ENCODE measurements around the gene TCP10L. TPM values are rescaled to one million over a fixed set of nuclear protein-coding genes. Genes with fewer than 3 reads are reported as not detected.
"Not testable (repeated sequence)": the region's sequence is repeated elsewhere in the genome, so short reads cannot be mapped to it uniquely, and the experiment has no call there.

TCP10L gene
- total RNA-seq, 1 donor from 2014 or later = 0.34 TPM

- DNase-seq (ENCODE audit: low read depth) = no peak
- H3K4me1 ChIP-seq (ENCODE audit: insufficient read depth, low read length) = peaks cover 4% of the 10 kb centered on the region
- H4K20me1 ChIP-seq (ENCODE audit: insufficient read depth, low read length) = no peaks in the 10 kb centered on the region
- H3K4me3 Mint-ChIP-seq (ENCODE audit: unreplicated experiment) = no peak overlapping the region
- H3K4me1 Mint-ChIP-seq (ENCODE audit: low read depth, unreplicated experiment) = peaks cover 4% of the 10 kb centered on the region
- FAIRE-seq = no peak
- H3K36me3 ChIP-seq (ENCODE audit: insufficient read depth, low read length) = no peaks in the 10 kb centered on the region
- no peaks in the 10 kb centered on the region for H3K36me3 Mint-ChIP-seq (ENCODE audit: low read depth, unreplicated experiment)
- no peak overlapping the region for H3K27ac Mint-ChIP-seq (ENCODE audit: unreplicated experiment)
- no peaks in the 10 kb centered on the region for H3K9me3 ChIP-seq (ENCODE audit: insufficient read depth, low read depth, low read length)
- no peak for TF ChIP-seq EZH2 (IDR thresholded peaks at IDR 0.05; ENCODE audit: insufficient read depth, low read length)
- TF ChIP-seq, protein P1, sequence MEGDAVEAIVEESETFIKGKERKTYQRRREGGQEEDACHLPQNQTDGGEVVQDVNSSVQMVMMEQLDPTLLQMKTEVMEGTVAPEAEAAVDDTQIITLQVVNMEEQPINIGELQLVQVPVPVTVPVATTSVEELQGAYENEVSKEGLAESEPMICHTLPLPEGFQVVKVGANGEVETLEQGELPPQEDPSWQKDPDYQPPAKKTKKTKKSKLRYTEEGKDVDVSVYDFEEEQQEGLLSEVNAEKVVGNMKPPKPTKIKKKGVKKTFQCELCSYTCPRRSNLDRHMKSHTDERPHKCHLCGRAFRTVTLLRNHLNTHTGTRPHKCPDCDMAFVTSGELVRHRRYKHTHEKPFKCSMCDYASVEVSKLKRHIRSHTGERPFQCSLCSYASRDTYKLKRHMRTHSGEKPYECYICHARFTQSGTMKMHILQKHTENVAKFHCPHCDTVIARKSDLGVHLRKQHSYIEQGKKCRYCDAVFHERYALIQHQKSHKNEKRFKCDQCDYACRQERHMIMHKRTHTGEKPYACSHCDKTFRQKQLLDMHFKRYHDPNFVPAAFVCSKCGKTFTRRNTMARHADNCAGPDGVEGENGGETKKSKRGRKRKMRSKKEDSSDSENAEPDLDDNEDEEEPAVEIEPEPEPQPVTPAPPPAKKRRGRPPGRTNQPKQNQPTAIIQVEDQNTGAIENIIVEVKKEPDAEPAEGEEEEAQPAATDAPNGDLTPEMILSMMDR (IDR thresholded peaks at IDR 0.05; ENCODE audit: insufficient read depth, low read depth, low read length) = no peak
- no peaks in the 10 kb centered on the region for H3K9me3 Mint-ChIP-seq (ENCODE audit: unreplicated experiment)
- H3K4me2 ChIP-seq (ENCODE audit: low read length) = no peak overlapping the region
- no peak overlapping the region for H3K9ac ChIP-seq (ENCODE audit: low read length)
- no peaks in the 10 kb centered on the region for H3K79me2 ChIP-seq (ENCODE audit: insufficient read depth, low read length)
- H3K27me3 ChIP-seq (ENCODE audit: insufficient read depth, low read length) = no peaks in the 10 kb centered on the region
- no peaks in the 10 kb centered on the region for H3K27me3 Mint-ChIP-seq (ENCODE audit: low read depth, unreplicated experiment)
- no peak overlapping the region for H3K4me3 ChIP-seq (ENCODE audit: insufficient read depth, low read depth, low read length)
- no peak overlapping the region for H2AFZ ChIP-seq (ENCODE audit: low read depth, low read length)
- H3K27ac ChIP-seq (ENCODE audit: low read depth, low read length) = no peak overlapping the region
Observed at GRCh38 chr21:32544697-32545096, 40.6 kb downstream of the TCP10L start.

DNA sequence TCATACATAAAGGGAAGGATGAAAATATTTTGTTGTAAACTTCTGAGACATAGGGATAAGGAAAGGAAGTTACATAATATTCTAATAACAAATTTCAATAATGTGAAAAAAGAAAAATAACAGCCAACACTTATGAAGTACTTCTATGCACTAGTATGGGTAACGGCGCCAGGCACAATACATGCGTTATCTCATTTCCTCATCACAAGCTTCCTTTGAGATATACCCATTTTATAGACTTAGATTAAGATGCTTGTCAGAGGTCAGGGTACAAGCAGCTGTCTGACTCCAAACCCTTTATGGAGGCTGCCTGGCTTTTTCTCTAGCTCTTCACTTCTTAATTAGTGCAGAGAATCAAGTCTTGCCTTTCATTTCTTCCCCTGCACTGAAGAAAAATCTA, 41.3 kb downstream of the TCP10L start:
- TF ChIP-seq EZH2 (IDR thresholded peaks at IDR 0.05; ENCODE audit: insufficient read depth, low read length) = no peak
- TF ChIP-seq, protein P1 (IDR thresholded peaks at IDR 0.05; ENCODE audit: insufficient read depth, low read depth, low read length) = no peak
- FAIRE-seq (no peak), DNase-seq (ENCODE audit: low read depth) (no peak)
- Mint-ChIP-seq H3K4me3 (ENCODE audit: unreplicated experiment) (no peak overlapping the region), H3K27me3 (ENCODE audit: low read depth, unreplicated experiment) (no peaks in the 10 kb centered on the region), H3K4me1 (ENCODE audit: low read depth, unreplicated experiment) (peaks cover 4% of the 10 kb centered on the region), H3K9me3 (ENCODE audit: unreplicated experiment) (no peaks in the 10 kb centered on the region), H3K27ac (ENCODE audit: unreplicated experiment) (no peak overlapping the region), H3K36me3 (ENCODE audit: low read depth, unreplicated experiment) (no peaks in the 10 kb centered on the region)
- Histone ChIP-seq H4K20me1 (ENCODE audit: insufficient read depth, low read length) (no peaks in the 10 kb centered on the region), H2AFZ (ENCODE audit: low read depth, low read length) (no peak overlapping the region), H3K4me2 (ENCODE audit: low read length) (no peak overlapping the region), H3K4me3 (ENCODE audit: insufficient read depth, low read depth, low read length) (no peak overlapping the region), H3K27me3 (ENCODE audit: insufficient read depth, low read length) (no peaks in the 10 kb centered on the region), H3K79me2 (ENCODE audit: insufficient read depth, low read length) (no peaks in the 10 kb centered on the region), H3K4me1 (ENCODE audit: insufficient read depth, low read length) (peaks cover 4% of the 10 kb centered on the region), H3K36me3 (ENCODE audit: insufficient read depth, low read length) (no peaks in the 10 kb centered on the region), H3K9ac (ENCODE audit: low read length) (no peak overlapping the region), H3K27ac (ENCODE audit: low read depth, low read length) (no peak overlapping the region), H3K9me3 (ENCODE audit: insufficient read depth, low read depth, low read length) (no peaks in the 10 kb centered on the region)

DNA sequence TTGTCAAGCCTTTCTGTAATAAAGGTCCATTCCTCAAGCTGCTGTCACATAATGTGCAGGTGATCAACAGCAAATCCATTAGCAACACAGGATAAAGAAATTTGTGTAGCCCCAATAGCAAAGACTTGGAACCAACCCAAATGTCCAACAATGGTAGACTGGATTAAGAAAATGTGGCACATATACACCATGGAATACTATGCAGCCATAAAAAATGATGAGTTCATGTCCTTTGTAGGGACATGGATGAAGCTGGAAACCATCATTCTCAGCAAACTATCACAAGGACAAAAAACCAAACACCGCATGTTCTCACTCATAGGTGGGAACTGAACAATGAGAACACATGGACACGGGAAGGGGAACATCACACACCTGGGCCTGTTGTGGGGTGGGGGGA, 42.3 kb downstream of the TCP10L start:
- H3K27ac Mint-ChIP-seq (ENCODE audit: unreplicated experiment); H3K36me3 Mint-ChIP-seq (ENCODE audit: low read depth, unreplicated experiment); H4K20me1 ChIP-seq (ENCODE audit: insufficient read depth, low read length); H3K79me2 ChIP-seq (ENCODE audit: insufficient read depth, low read length); H3K4me1 Mint-ChIP-seq (ENCODE audit: low read depth, unreplicated experiment); H3K27me3 Mint-ChIP-seq (ENCODE audit: low read depth, unreplicated experiment); H3K9ac ChIP-seq (ENCODE audit: low read length); H3K27me3 ChIP-seq (ENCODE audit: insufficient read depth, low read length); H3K4me1 ChIP-seq (ENCODE audit: insufficient read depth, low read length); H3K4me3 Mint-ChIP-seq (ENCODE audit: unreplicated experiment); DNase-seq (ENCODE audit: low read depth); H3K27ac ChIP-seq (ENCODE audit: low read depth, low read length); H3K9me3 ChIP-seq (ENCODE audit: insufficient read depth, low read depth, low read length); H3K4me2 ChIP-seq (ENCODE audit: low read length); FAIRE-seq; H3K9me3 Mint-ChIP-seq (ENCODE audit: unreplicated experiment); H3K4me3 ChIP-seq (ENCODE audit: insufficient read depth, low read depth, low read length); H3K36me3 ChIP-seq (ENCODE audit: insufficient read depth, low read length); H2AFZ ChIP-seq (ENCODE audit: low read depth, low read length): not testable (repeated sequence)
